H9 (cell line): ENCODE measurements around the gene CCDC9B. TPM values are rescaled to one million over a fixed set of nuclear protein-coding genes. Genes with fewer than 3 reads are reported as not detected.

Experiments
- DNase-seq: peaks from one replicate; pipeline ENCODE4 v3.0.0-alpha.2; 2017
- H2AFZ ChIP-seq: one replicate; pipeline ENCODE4 v1.6.1; 2013; ENCODE audit warnings: mild to moderate bottlenecking, low read length, control low read depth, moderate library complexity
- H2AK5ac ChIP-seq: 2 replicates; pipeline ENCODE4 v1.6.1; 2013; ENCODE audit warnings: low read length, control low read depth, mixed read lengths; ENCODE audit not compliant: insufficient read length
- H2BK120ac ChIP-seq: one replicate; pipeline ENCODE4 v1.6.1; 2013; ENCODE audit warnings: low read depth, mild to moderate bottlenecking, low read length, control low read depth, inconsistent platforms; ENCODE audit not compliant: poor library complexity, severe bottlenecking
- H2BK12ac ChIP-seq: 2 replicates; pipeline ENCODE4 v1.6.1; 2013; ENCODE audit warnings: low read length, control low read depth, mixed read lengths, low read depth; ENCODE audit not compliant: insufficient read length
- H2BK15ac ChIP-seq: 2 replicates; pipeline ENCODE4 v1.6.1; 2013; ENCODE audit warnings: low read depth, low read length, control low read depth
- H2BK20ac ChIP-seq: one replicate; pipeline ENCODE4 v1.6.1; 2013; ENCODE audit warnings: low read depth, mild to moderate bottlenecking, low read length, control low read depth, inconsistent platforms; ENCODE audit not compliant: poor library complexity, severe bottlenecking
- H2BK5ac ChIP-seq: 2 replicates; pipeline ENCODE4 v1.6.1; 2013; ENCODE audit warnings: low read length, control low read depth, mixed read lengths; ENCODE audit not compliant: insufficient read length
- H3K14ac ChIP-seq: 2 replicates; pipeline ENCODE4 v1.6.1; 2013; ENCODE audit warnings: low read length, control low read depth; ENCODE audit not compliant: insufficient read depth
- H3K18ac ChIP-seq: 2 replicates; pipeline ENCODE4 v1.6.1; 2013; ENCODE audit warnings: low read depth, mild to moderate bottlenecking, mixed read lengths, low read length, control low read depth; ENCODE audit not compliant: insufficient read length
- H3K23ac ChIP-seq: 2 replicates; pipeline ENCODE4 v1.6.1; 2013; ENCODE audit warnings: low read length, control low read depth, mixed read lengths, low read depth; ENCODE audit not compliant: insufficient read length
- H3K23me2 ChIP-seq: 2 replicates; pipeline ENCODE4 v1.6.1; 2013; ENCODE audit warnings: low read depth, mild to moderate bottlenecking, mixed read lengths, low read length, control low read depth; ENCODE audit not compliant: insufficient read length, poor library complexity, severe bottlenecking
- H3K27ac ChIP-seq: 2 replicates; pipeline ENCODE4 v1.5.1; 2013; ENCODE audit warnings: low read length, control low read depth, mixed read lengths, low read depth; ENCODE audit not compliant: insufficient read length
- H3K27me3 ChIP-seq: 2 replicates; pipeline ENCODE4 v1.6.1; 2013; ENCODE audit warnings: low read length, control low read depth, inconsistent platforms; ENCODE audit not compliant: insufficient read depth
- H3K4ac ChIP-seq: 2 replicates; pipeline ENCODE4 v1.6.1; 2013; ENCODE audit warnings: low read depth, mild to moderate bottlenecking, control low read depth, inconsistent platforms, low read length, moderate library complexity
- H3K4me1 ChIP-seq: 2 replicates; pipeline ENCODE4 v1.6.1; 2013; ENCODE audit warnings: low read length, control low read depth, inconsistent platforms; ENCODE audit not compliant: insufficient read depth
- H3K4me2 ChIP-seq: 2 replicates; pipeline ENCODE4 v1.6.1; 2013; ENCODE audit warnings: low read length, control low read depth, mixed read lengths; ENCODE audit not compliant: insufficient read length, insufficient read depth
- H3K56ac ChIP-seq: 2 replicates; pipeline ENCODE4 v1.6.1; 2013; ENCODE audit warnings: low read depth, mild to moderate bottlenecking, mixed read lengths, low read length, control low read depth; ENCODE audit not compliant: insufficient read length
- H3K79me1 ChIP-seq: 2 replicates; pipeline ENCODE4 v1.6.1; 2013; ENCODE audit warnings: low read depth, mild to moderate bottlenecking, moderate library complexity, low read length, control low read depth, inconsistent platforms; ENCODE audit not compliant: insufficient read depth, poor library complexity, severe bottlenecking
- H3K79me2 ChIP-seq: 2 replicates; pipeline ENCODE4 v1.6.1; 2013; ENCODE audit warnings: low read length, control low read depth, inconsistent platforms; ENCODE audit not compliant: insufficient read depth
- H3K9ac ChIP-seq: 2 replicates; pipeline ENCODE4 v1.6.1; 2013; ENCODE audit warnings: low read length, control low read depth, mixed read lengths; ENCODE audit not compliant: insufficient read length; ENCODE audit errors: extremely low read depth
- H3K9me3 ChIP-seq: one replicate; pipeline ENCODE4 v1.6.1; 2013; ENCODE audit warnings: low read depth, low read length, inconsistent platforms; ENCODE audit not compliant: control insufficient read depth
- H3T11ph ChIP-seq: one replicate; pipeline ENCODE4 v1.6.1; 2013; ENCODE audit warnings: mild to moderate bottlenecking, low read length, control low read depth, inconsistent platforms
- H4K20me1 ChIP-seq: one replicate; pipeline ENCODE4 v1.6.1; 2013; ENCODE audit not compliant: control insufficient read depth, insufficient read length, insufficient read depth
- H4K5ac ChIP-seq: 2 replicates; pipeline ENCODE4 v1.6.1; 2013; ENCODE audit warnings: low read depth, mild to moderate bottlenecking, mixed read lengths, low read length, control low read depth; ENCODE audit not compliant: insufficient read length
- H4K8ac ChIP-seq: replicated peaks from 2 replicates; pipeline ENCODE4 v1.6.1; 2013; ENCODE audit warnings: low read length, control low read depth, mixed read lengths, low read depth; ENCODE audit not compliant: insufficient read length
- H4K91ac ChIP-seq: 2 replicates; pipeline ENCODE4 v1.6.1; 2013; ENCODE audit warnings: low read depth, mild to moderate bottlenecking, moderate library complexity, mixed read lengths, low read length, control low read depth; ENCODE audit not compliant: insufficient read length
- H3K27ac Mint-ChIP-seq, 3 experiments: 2 replicates in 2 of 3; 3 replicates in 1 of 3; pipeline ENCODE4 v1.8.0; 2020 to 2021; ENCODE audit warnings: mixed read lengths in 3 of 3, mild to moderate bottlenecking in 1 of 3, moderate library complexity in 1 of 3
- H3K27me3 Mint-ChIP-seq: 2 replicates; pipeline ENCODE4 v1.8.0; 2021; ENCODE audit warnings: low read depth, mild to moderate bottlenecking, moderate library complexity, mixed read lengths
- H3K36me3 Mint-ChIP-seq, 3 experiments: 2 replicates in 2 of 3; 3 replicates in 1 of 3; pipeline ENCODE4 v1.8.0; 2020 to 2021; ENCODE audit warnings: low read depth in 3 of 3, mixed read lengths in 3 of 3; ENCODE audit not compliant: insufficient read depth in 1 of 3
- H3K4me1 Mint-ChIP-seq, 2 experiments: 2 replicates each; pipeline ENCODE4 v1.8.0; 2020; ENCODE audit warnings: mixed read lengths in 2 of 2
- H3K4me3 Mint-ChIP-seq, 2 experiments: 2 replicates in 1 of 2; 3 replicates in 1 of 2; pipeline ENCODE4 v1.8.0; 2020 to 2021; ENCODE audit warnings: mild to moderate bottlenecking in 2 of 2, mixed read lengths in 2 of 2, moderate library complexity in 1 of 2
- H3K9me3 Mint-ChIP-seq, 2 experiments: 2 replicates in 1 of 2; 3 replicates in 1 of 2; pipeline ENCODE4 v1.8.0; 2020; ENCODE audit warnings: mild to moderate bottlenecking in 2 of 2, mixed read lengths in 2 of 2, moderate library complexity in 1 of 2
- WGBS: extraction: QIAGEN DNeasy Blood & Tissue Kit; methylation state at CpG from one replicate; pipeline ENCODE4 v1.1.7; 2013; ENCODE audit warnings: missing lambda C conversion rate, low lambda C conversion rate, mixed read lengths; ENCODE audit not compliant: insufficient read length; ENCODE audit errors: extremely low coverage; 5-methylcytosine and 5-hydroxymethylcytosine counted together
- total RNA-seq: library from RNA; stranded (reverse); gene quantifications from 2 replicates; pipeline ENCODE4 v1.2.1, GENCODE V29; 2021
- TF ChIP-seq, protein P1 (sequence below): fragments of 200-600 bp; sonication (generic); conservative IDR thresholded peaks from 3 replicates; pipeline ENCODE4 v1.8.0; 2021; ENCODE audit warnings: antibody characterized with exemption, mild to moderate bottlenecking

Gene CCDC9B
- total RNA-seq, 1 experiment from 2014 or later, result 0.48 TPM

DNA sequence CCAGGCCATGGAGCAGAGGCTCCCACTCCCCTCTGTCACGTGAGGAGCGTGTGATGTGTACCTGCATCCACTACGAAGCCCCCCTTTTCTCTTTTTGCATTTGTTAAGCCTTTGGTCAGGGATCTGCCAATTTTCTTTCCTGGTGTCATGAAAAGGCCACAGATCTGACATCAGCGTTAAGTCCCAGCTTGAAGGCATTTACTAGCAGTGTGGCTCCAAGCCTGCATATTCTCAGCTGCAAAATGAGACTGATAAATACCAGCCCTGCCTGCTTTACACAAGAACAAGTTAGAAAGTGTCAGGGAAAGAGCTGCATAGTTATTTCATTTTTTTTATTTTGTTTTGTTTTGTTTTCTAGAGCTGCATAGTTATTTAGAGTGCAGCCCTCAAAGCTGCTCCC lies 55.6 kb downstream of the CCDC9B start:
- no peaks in the 10 kb centered on the region for H4K20me1 ChIP-seq
- H3K9me3 ChIP-seq, result no peaks in the 10 kb centered on the region
- no peaks in the 10 kb centered on the region; a peak in 1 of 5 replicates for H3K9me3 Mint-ChIP-seq
- H2BK120ac ChIP-seq, result no peak overlapping the region
- no peak overlapping the region for H2AK5ac ChIP-seq
- H2BK12ac ChIP-seq, result no peak overlapping the region
- H3K79me1 ChIP-seq, result no peaks in the 10 kb centered on the region
- H3K23me2 ChIP-seq, result peaks cover 4% of the 10 kb centered on the region
- H2BK20ac ChIP-seq, result no peak overlapping the region
- H3K79me2 ChIP-seq, result no peaks in the 10 kb centered on the region
- H4K5ac ChIP-seq, result no peak overlapping the region
- TF ChIP-seq, protein P1, sequence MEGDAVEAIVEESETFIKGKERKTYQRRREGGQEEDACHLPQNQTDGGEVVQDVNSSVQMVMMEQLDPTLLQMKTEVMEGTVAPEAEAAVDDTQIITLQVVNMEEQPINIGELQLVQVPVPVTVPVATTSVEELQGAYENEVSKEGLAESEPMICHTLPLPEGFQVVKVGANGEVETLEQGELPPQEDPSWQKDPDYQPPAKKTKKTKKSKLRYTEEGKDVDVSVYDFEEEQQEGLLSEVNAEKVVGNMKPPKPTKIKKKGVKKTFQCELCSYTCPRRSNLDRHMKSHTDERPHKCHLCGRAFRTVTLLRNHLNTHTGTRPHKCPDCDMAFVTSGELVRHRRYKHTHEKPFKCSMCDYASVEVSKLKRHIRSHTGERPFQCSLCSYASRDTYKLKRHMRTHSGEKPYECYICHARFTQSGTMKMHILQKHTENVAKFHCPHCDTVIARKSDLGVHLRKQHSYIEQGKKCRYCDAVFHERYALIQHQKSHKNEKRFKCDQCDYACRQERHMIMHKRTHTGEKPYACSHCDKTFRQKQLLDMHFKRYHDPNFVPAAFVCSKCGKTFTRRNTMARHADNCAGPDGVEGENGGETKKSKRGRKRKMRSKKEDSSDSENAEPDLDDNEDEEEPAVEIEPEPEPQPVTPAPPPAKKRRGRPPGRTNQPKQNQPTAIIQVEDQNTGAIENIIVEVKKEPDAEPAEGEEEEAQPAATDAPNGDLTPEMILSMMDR, result no peak
- H4K8ac ChIP-seq, result no peak overlapping the region
- WGBS, result no CpG with 5 or more reads among the region's 4 CpGs
- H3K18ac ChIP-seq, result no peak overlapping the region
- H3K27me3 Mint-ChIP-seq, result peaks cover 84% of the 10 kb centered on the region
- no peak overlapping the region for H3K27ac ChIP-seq
- no peak overlapping the region for H2AFZ ChIP-seq
- H3T11ph ChIP-seq, result no peak overlapping the region
- DNase-seq, result no peak
- no peak overlapping the region for H3K56ac ChIP-seq
- H3K14ac ChIP-seq, result no peak overlapping the region
- H3K27ac Mint-ChIP-seq, result no peak overlapping the region
- H3K4ac ChIP-seq, result no peak overlapping the region
- no peak overlapping the region for H3K4me2 ChIP-seq
- H3K27me3 ChIP-seq, result peaks cover 34% of the 10 kb centered on the region; the same call in 1 of the 2 replicates
- peaks cover 3% of the 10 kb centered on the region; the same call in 1 of the 2 replicates for H3K4me1 ChIP-seq
- no peak overlapping the region; a peak in 1 of 5 replicates for H3K4me3 Mint-ChIP-seq
- H2BK15ac ChIP-seq, result no peak overlapping the region
- peaks cover 35 to 47% of the 10 kb centered on the region in 2 experiments for H3K4me1 Mint-ChIP-seq
- H3K36me3 Mint-ChIP-seq, result no peaks in the 10 kb centered on the region; a peak in 2 of 7 replicates
- H4K91ac ChIP-seq, result no peak overlapping the region
- no peak overlapping the region for H2BK5ac ChIP-seq
- H3K9ac ChIP-seq, result no peak overlapping the region
- H3K23ac ChIP-seq, result no peak overlapping the region
